HG02610 (cell line): ENCODE measurements around the gene MAP2K3.
"Not testable (repeated sequence)": the region's sequence is repeated elsewhere in the genome, so short reads cannot be mapped to it uniquely, and the experiment has no call there.

ENCODE experiments used
- ATAC-seq: cut with Tn5 transposase; IDR thresholded peaks from one replicate; pipeline ENCODE4 v1.9.1; 2021; ENCODE audit warnings: mild to moderate bottlenecking, moderate library complexity; ENCODE audit not compliant: unreplicated experiment

Gene MAP2K3

DNA sequence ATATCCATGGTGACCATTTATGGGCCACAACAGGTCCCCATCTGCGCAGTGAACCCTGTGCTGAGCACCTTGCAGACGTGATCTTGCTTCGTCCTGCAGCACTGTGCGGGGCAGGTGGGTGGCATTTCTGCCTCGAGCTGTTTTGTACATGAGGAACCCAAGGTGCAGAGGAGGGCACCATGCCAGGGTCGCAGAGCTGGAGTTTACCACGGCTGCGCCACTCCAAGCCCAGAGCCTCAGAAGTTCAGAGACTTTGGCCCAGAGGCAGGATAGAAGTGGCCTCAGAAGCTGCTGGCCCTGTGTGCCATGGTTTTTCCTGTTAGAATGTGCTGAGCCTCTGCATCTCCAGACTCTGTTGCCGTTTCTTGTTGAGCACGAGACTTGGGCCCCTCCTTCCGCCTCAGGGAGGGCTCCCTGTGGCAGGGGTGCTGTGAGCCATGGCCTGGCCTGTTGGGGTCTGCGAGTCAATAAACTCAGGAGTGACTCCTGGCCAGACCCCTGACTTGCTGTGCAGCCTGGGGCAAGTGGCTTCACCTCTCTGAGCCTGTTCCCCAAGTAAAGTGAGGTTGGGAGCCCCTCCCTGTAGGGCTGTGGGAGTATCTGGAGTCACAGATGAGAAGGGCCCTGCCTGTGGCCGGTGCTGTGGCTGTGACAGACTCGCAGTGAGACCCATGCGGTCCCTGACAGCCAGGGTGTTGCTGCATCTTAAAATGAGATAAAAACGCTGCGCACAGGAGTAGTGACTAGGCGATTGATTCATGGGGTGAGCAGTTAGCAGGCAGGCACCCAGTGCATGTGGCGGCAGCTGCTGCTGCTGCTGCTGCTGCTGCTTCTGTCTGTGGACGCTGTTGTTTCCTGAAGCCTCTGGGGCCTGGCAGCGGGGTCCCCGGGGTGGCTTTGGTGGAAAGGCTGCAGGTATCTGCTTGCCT lies 11.8 kb downstream of the MAP2K3 start:
- no peak for ATAC-seq

DNA sequence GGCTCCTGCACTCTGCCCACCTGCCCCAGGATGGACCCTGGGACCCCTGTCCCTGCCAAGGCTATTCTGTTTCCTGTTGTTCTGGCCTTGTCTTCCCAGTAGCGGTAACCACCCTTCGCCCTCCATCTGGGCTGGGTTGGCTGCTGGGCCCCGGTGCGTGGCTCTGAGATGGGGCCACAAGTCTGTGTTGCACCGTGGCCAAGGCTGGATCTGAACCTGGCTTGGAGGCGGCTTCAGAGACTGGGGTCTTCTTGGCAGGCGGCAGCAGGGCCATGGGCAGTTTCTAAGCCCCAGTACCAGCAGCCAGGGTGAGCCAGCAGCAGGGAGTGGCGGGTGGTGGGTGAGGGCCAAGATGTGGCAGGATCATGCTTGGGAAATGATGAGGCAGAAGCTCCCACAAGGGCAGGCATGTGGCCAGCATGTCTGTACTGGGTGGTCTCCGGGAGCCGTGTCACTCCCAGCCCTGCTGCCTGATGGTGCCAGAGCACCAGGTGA lies 12.6 kb downstream of the MAP2K3 start:
- no peak for ATAC-seq

- no peak for ATAC-seq
Observed at GRCh38 chr17:21297597-21297996, 13.1 kb downstream of the MAP2K3 start.

DNA sequence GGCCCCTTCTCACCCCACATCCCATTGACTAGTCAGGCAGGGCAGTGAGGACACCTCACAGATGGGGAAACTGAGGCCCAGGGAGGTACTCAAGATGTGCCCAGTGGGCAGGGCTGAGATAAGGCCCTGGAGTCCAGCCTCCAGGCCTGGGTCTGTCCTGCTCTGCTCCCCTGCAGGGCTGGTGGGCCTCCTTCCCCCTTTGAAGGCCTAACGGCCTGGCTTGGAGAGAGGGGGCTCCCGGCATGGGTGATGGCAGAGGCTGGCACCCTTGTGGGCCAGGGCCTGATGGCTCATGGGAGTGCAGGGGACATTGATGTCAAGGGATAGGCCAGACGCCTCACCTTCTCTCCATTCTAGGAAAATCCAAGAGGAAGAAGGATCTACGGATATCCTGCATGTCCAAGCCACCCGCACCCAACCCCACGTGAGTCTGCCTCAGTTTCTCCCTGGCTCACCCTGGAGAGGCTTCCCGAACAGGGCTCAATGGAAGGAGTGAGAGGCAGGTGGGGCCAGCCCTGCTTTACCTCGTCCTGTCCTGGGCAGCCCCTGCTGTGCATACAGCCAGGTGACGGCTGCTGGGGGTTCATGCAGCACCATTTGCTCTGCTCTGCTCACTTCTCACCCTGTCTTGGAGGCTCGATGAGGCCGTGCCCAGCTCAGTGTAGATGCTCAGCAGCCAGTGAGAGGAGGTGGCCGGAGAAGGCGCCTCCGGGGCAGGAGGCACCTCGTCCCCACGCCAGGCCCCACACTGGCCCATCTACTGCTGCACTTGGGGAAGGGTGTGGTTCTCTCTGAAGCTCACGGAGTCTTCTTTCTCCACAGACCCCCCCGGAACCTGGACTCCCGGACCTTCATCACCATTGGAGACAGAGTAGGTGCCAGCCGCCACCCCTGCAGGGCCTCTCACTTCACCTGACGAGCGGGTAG lies 13.8 kb downstream of the MAP2K3 start:
- no peak for ATAC-seq

GRCh38 chr17:21298983-21299519 lies 14.5 kb downstream of the MAP2K3 start:
- no peak for ATAC-seq

- ATAC-seq, result no peak
Observed at GRCh38 chr17:21299981-21300600, 15.6 kb downstream of the MAP2K3 start.

- ATAC-seq, result no peak
Observed at GRCh38 chr17:21300601-21301571, 16.4 kb downstream of the MAP2K3 start.

GRCh38 chr17:21301593-21302550 lies 17.4 kb downstream of the MAP2K3 start:
- ATAC-seq, result no peak

GRCh38 chr17:21302711-21303425 lies 18.4 kb downstream of the MAP2K3 start:
- ATAC-seq, result no peak

DNA sequence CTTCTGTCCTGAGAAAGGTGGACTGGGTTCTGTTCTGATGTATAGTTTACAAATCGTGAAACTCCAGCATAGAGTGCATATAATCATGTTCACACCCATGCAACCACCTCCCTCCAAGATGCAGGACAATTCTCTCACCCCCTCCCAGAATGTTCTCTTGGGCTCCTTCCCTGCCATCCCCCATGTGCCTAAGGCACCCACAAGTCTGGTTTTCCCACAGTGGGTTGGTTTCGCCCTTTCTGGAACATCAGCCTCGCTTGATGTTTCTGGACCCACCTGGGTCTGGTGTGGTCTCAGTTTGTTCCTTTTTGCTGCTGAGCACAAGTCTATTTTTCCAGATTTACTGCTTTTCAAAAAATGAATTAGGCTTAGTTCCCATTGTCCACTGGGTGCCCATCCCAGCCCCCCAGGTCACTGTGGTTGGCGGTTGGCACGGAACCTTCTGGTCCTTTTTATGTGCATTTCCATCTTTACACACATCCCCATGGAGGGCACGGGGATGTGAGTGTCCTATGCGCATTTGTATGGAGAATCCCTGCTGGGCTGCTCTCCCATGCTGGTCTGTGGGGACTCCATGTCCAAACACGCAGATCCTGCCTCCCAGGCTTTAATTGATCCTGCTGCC lies 19.0 kb downstream of the MAP2K3 start:
- no peak for ATAC-seq

DNA sequence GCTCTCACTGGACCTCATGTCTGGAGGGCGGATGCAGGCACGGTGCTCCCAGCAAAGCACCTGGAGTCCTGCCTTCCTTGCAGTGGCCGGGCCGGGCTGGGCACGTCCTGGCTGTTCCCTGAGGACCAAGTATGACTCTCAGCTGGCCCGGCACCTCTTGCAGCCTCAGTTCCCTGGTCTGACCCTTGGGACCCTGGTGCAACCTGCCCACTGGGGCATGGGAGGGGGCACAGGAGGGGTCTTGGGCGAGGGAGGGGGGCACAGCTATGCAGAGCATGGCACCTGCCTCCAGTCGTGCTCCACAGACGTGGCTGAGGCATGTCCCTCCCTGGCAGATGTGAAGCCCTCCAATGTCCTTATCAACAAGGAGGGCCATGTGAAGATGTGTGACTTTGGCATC lies 19.6 kb downstream of the MAP2K3 start:
- no peak for ATAC-seq

DNA sequence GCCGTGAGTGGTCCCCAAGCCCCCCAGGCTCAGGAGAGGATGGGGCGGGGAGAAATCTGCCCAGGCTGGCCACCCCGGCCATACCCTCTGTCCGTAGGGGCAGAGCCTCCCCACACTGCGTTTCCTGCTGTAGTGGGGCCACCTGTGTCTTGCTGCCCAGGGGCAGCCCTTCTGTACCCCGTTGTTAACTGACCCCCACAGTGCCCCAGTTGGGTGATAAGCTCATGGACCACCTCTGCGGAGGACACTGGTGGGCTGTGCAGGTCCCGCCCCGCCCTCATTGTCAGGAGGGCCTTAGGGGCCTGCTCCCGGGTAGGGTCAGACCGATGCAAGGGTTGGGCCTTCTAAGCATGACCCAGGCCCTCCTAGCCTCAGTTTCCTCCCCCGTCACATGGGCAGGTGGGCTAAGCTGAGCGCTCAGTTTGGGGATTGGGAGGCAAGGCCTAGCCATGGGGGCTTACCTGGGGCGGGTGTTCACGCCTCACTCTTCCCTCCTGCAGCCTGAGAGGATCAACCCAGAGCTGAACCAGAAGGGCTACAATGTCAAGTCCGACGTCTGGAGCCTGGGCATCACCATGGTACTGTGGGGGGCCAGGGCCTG lies 20.1 kb downstream of the MAP2K3 start:
- not testable (repeated sequence) for ATAC-seq

DNA sequence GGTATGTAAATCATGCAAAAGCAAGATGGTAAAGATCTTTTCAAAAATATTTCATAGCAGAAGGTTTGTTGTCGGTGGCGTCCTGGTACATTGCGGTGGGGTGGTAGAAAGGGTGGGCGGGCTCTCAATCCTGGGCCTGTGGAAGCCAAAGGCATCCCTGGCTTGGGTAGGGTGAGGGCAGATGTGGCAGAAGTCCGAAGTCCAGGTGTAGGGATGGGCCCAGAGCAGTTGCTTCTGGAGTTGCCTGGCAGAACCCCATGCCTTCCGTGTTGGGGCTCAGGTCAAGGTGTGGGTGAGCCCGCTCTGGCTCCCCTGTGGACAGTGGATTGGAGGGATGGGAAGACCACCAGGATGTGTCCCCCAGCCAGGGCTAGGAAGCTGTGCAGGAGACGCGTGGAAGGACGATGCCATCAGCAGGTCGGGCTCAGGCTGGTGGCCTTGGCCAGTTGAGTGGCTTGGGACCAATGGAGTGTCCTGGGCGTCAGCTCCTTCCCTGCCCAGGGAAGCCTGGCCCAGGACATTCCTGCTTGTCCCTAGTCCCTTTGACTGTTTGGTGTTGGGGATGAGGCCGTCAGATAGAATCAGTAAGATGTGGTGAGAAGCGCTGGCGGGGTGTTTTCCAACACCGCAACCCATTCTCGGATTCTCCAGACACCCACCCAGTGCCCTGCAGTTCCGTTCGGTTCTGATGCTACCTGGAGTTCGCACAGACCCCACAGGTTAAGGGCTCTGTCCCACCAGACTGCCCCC lies 21.1 kb downstream of the MAP2K3 start:
- ATAC-seq, result not testable (repeated sequence)

- not testable (repeated sequence) for ATAC-seq
Observed at GRCh38 chr17:21306611-21307272, 22.2 kb downstream of the MAP2K3 start.

- not testable (repeated sequence) for ATAC-seq
Observed at GRCh38 chr17:21307273-21307625, 22.7 kb downstream of the MAP2K3 start.

DNA sequence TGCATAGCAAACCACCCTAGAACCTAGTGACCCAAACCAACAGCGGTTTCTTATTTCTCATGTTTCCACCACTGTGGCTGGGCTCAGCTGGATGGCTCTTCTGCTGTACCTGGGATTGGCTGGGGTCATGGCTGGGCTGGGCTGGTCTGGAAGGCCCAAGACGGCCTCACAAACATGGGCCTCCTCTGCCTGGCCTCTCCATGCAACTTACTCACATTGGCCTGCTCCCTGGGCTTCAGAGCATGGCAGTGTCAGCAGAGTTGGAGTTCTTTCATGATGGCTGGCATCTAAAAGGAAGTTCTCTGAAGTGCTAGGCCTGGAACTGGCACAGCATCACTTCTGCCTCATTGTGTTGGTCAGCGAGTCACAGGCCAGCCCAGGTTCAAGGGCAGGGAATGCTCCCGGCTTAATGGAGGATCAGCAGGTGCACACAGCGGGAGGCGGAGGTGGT lies 24.4 kb downstream of the MAP2K3 start:
- ATAC-seq, result not testable (repeated sequence)
